Measurements from ENCODE around the gene MYH15.

The MYH15 gene

DNA sequence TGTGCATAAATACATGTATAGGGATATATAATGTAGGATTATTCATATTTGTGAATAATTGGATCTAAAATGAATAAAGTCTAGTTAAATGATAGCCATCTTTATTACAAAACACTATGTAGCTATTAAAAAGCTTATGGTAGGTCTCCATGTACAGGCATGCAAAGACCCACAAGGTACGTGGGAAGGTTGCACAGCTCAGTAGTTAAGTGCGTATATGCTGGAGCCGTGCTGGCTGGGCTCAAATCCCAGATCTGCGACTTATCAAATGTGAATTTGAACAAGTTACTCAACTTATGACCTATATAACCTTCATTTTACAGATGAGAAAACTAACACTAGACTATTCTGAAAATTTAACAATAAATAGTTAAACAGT lies 100.6 kb downstream of the MYH15 start:
- DNase-seq: no peak

GRCh38 chr3:108408883-108409799 lies 101.3 kb downstream of the MYH15 start:
- no peak for DNase-seq

GRCh38 chr3:108407886-108408285 lies 102.5 kb downstream of the MYH15 start:
- no peak for DNase-seq

GRCh38 chr3:108406661-108407206 lies 103.7 kb downstream of the MYH15 start:
- peak; percentile 7 for DNase-seq

DNA sequence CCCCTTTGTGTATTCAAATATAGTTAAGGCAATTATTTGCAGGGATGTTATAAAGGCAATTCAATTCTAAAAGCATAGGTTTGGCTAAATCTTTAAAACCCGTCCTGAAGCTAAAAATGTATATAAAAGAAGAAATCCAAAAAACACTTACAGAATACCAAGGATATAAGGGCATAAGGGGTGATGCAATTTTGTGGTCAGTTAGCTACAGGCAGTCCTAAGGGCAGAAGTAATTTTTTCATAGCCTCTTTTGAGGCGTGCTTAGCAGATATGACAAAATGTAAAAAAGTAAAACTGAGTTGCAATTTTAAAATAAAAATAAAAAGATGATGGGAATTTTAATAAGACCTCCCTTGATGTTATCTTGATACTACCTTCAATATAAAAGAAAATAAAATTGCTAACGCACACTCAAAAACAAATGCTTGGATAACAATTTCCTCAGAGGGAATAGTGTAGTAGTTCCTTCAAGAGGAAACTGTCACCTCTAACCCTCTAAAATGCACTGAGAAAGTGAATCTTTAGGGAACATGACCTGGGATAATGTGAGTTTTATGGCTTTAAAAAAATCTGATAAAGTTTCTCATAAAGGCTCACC lies 104.2 kb downstream of the MYH15 start:
- DNase-seq: no peak

DNA sequence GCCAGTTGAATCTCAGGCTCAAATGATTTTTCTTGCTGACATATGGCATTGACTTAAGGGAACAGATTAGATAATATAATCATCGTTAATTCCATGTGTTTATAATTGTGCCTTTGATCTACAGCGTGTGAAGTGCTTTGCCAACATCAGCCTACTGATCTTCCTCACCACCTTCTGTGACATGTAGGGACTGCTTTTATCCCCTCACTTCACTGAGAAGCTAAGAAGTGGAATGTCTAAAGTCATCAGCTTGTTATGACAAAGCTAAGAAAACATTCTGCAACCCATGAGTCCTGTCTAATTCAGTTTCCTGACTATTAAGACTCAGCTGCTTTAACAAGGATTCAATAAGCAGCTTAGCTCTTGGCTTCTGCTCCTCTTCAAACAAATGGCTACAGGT lies 106.0 kb downstream of the MYH15 start:
- peak; percentile 14 for DNase-seq

DNA sequence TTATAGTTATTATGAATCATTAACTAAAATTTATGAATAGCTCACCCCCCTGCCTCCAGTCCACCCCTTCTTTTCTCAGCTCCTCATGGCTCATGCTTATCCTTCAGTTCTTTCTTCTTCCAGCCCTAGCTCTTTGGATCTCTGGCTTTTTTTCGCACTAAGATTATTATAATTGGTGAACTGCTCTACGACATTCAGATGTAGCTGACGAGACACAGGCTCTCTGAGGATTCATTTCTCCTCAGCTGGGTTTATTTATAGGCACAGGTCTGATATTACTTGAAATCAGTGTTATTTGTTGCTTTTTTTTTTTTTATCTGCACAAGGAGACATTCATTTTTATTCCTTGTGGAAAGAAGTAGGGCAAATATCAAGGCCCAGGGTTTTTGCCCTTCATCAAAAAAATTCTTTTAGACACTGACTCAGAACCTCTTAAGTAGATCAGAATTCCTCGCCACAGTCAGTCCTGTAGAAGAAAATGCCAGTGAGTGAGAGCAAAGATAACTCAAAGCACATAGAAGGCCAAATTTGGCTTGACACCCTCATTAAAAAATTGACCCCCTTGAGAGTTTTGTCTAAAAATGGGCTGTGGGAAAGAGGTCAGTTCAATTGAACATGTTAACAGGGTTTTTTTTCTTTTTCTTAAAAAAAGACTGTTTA lies 106.6 kb downstream of the MYH15 start:
- DNase-seq: no peak

DNA sequence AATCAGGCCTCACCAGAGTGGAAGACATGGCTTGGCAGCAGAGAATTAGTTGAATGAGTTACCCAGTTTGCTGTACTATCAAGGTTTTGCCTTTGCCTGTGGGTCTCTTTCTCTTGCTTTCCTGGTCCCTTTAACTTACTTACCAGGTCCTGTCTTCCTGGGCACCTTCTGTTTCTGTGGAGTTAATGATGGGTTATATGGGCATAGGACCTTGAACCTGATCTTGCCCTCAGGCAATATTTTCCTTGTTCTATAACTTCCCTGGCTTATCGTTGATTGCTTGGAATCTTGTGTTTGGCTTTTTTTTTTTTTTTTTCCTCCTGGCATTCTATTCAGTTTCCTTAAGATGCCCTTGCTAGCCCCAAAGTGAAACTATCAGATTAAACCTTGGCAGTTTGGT lies 107.2 kb downstream of the MYH15 start:
- no peak for DNase-seq

GRCh38 chr3:108401836-108402235 lies 108.6 kb downstream of the MYH15 start:
- no peak for DNase-seq

- no peak for DNase-seq
Measured at GRCh38 chr3:108398510-108398909, 111.9 kb downstream of the MYH15 start.

GRCh38 chr3:108396336-108396735 lies 114.1 kb downstream of the MYH15 start:
- DNase-seq: no peak

DNA sequence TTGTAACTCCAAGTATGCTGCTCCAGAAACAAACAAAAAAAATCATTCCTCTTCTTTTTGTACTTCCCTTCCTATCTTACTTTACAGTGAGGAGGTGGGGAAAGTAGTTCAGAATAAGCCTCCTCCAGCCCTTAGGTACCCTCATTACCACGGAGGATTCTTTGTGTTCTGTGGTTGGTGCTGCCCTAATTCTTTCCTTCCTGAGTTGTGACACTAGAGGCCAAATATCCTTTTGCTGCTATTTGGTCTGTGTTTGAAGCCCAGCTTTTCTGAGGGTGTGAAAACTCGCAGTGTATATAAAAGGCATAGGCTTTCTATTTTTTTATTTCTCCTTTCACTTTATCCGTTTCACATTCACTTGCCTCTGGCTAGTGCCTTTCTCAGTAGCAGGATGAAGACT lies 115.8 kb downstream of the MYH15 start:
- no peak for DNase-seq

DNA sequence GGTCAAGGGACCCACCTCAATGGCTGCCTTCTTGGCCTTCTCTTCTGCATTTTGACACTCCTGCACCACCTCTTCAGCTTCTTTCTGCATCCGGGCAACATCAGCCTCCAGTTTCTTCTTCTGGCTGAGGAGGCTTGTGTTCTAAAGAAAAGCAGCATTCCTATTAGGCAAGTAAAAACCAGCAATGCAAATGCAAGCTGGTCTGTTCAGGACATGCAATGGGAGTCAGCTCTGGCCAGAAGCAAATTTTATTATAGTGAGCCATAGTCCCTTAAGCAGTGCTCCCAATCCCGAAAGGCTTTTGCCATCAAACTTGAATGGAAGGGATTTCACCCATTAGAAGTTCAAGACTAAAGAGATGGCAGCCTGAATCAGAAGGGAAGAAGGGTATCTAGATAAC lies 116.4 kb downstream of the MYH15 start:
- DNase-seq: no peak

DNA sequence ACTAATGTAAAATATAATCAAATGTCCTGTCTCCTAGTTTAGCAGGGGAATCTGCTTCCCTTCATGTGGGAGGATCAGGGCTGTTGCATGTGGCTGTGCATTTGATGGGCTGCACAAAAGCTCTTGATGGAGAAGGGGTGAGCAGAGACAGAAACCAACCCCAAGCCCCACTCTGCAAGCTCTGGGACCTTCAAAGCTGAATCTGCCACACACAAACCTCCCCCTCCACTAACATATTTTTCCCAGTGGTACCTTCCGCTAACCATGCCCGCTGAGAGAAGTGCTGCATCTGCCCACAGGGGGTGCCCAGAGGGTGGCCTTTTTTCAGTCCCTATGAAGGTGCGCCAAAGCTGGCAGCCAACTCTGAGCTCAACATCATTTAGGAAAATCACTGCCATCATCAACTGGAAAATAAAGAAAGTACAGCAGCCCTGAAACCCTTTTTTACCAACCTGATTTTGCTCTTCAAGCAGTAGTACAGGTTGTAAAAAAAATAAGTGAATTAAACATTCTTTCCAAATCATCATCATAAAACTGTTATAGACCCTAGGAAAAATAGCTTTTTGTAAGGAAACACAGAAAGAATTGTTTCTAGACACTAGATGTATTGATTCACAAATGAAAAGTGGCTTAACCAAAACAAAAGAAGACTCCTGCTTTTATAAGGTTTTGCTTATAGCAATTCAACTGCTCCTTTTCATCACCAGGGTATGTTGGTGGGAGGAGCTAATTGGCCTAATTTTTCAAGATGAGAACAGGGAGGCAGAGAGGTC lies 117.1 kb downstream of the MYH15 start:
- DNase-seq: no peak

DNA sequence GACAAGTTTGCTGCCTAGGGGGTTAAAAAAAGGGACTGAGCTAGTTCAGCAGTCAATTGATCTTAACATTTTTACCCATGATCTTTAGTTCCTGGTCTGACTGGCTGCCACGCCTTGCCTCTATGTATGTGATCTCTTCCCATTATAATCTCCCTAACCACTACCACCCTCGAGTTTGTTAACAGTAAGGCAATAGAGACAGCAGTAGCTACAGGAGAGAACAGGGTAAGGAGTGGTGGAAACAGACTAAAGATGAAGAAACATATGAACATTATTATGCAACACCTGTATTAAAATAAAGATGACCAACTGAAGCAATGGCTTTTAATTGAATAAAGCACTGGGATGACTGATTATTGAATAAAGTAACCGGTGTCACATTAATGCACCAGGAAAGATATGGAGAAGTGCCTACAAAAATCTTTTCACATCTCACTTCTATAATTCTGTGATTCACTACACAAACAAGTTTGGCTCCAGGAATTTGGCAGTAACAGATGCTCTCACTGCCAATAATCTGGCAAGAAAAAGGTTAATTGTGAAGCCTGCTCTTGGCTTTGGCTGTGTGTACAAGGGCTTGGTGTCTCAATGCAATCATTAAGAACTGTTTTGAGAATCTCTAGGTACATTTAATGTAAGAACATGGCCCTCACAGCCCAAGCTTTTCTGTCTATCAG lies 118.3 kb downstream of the MYH15 start:
- DNase-seq: no peak

DNA sequence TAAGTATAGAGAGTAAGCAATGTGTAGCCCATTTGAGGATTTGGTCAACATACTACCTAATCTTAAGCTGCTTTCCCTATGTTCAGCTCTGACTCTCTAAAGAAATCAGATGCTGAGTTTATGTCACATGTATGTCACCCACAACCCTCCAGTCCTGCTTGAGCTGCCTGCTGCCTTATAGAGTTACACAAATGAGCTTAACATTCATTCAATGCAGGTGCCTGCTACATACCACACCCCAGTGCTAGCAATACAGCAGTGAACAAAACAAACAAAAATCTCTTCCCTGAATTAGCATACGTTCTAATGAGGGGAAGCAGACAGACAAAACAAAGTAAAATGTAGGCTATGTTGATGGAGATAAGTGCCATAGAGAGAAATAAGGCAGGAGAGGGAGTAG lies 121.0 kb downstream of the MYH15 start:
- DNase-seq: peak; percentile 18

GRCh38 chr3:108388136-108389132 lies 122.0 kb downstream of the MYH15 start:
- DNase-seq: peak; percentile 24

- peak; percentile 7 for DNase-seq
Measured at GRCh38 chr3:108387063-108387462, 123.3 kb downstream of the MYH15 start.

DNA sequence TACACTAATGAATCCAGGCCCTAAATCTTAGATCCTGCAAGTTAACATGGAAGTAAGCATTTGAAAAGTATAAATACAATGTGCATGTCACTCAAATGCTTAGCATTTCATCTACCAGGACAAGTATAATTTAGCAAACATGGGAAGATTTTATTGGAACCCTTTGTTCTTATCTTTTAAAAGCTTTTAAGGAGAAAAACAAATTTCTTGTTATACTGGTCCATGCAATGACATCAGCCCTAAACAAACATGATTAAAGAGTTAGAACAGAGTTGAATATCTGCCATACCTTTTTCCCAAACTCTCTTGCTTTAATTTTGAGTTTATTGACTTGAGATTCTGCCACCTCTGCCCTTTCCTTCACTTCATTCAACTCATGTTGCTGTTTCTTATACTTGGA lies 127.1 kb downstream of the MYH15 start:
- DNase-seq: no peak

- no peak for DNase-seq
Measured at GRCh38 chr3:108381529-108382140, 128.8 kb downstream of the MYH15 start.

Data from NCI-H510A treated with DMSO at 0.1 percent for 48 hours (cell line).